ENCODE results near the gene FAM118A.
"Not testable (repeated sequence)": the region's sequence is repeated elsewhere in the genome, so short reads cannot be mapped to it uniquely, and the experiment has no call there.

Gene FAM118A

DNA sequence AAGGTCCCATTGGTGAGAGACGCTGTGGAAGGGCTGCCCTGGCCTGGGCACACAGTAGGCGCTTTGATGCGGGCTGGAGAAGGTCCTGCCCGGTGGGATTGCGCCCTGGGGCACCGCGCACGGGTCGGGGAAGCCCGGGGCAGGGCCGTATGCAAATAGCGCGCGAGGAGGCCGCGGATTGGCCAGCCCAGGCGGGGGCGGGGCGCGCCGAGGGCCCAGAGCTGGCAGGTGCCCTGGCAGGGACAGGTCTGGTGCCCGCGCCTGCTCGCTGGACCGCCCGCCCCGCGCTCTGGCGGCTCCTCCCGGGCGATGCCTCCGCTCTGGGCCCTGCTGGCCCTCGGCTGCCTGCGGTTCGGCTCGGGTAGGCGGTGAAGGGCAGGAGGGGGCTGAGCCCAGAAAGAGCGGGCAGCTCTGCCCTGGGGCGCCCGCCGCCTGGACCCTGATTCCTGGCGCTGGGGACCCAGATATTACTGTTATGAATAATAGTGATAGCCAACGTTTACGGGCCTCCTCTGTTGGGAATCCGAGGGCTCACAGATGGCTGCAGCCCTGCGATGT is 24.9 kb upstream of the FAM118A start, which contains the start of gene UPK3A:
UPK3A (plus strand) TSS at position 245 of the 558 bp plus-strand sequence; CDS start at position 310, 65 bp downstream.
- no peak for DNase-seq

DNA sequence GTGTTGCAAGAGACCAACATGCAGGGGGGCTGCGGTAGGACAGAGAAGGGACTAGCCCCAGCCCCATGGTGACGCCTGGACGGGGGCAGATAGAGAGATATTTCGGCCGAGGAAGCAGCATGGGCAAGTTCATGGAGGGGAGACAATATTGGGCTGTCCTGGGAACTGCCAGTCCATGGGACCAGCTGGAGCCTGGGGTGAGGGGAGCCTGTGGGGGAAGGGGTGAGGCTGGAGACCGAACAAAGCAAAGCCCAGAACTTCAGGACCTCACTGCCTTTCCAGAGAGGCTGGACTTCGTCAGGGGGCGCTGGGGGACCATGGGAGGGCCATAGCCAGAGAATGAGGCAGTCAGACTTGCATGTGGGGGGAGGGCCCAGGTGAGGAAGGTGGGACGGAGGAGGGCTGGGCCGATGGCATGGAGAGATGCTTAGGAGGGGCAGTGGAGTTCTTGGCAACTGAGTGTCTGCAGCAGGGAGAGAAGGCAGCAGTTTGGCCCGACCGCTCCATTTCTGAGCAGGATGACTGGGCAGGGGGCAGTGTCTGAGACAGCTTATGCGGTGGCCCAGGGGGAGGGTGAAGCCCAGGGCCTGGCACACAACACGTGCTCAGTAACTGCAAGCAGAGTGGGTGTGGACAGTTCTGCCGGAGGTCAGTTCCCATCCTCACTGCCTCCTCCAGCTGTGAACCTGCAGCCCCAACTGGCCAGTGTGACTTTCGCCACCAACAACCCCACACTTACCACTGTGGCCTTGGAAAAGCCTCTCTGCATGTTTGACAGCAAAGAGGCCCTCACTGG is 24.3 kb upstream of the FAM118A start:
- no peak for DNase-seq

DNA sequence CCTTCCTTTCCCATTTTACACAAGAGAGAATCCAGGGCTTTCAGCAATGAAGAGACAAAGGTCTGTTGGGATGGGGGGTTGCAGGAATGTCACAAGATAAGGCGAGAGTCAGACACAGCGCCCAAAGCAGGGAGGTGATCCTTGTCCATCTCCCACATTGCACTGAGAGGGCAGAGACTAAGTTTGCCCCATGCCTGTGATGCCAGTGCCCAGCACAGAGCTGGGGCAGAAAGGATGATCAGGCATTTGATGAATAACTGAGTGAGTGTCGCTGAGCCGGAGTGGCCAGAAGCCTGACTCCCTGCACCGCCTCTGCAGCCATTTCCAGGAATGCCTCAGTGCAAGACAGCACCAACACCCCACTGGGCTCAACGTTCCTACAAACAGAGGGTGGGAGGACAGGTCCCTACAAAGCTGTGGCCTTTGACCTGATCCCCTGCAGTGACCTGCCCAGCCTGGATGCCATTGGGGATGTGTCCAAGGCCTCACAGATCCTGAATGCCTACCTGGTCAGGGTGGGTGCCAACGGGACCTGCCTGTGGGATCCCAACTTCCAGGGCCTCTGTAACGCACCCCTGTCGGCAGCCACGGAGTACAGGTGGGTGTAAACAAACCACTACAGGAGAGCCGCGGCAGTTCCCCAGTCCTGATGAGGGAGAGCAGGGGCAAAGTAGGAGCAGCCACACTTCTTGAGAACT is 22.7 kb upstream of the FAM118A start:
- DNase-seq = no peak

DNA sequence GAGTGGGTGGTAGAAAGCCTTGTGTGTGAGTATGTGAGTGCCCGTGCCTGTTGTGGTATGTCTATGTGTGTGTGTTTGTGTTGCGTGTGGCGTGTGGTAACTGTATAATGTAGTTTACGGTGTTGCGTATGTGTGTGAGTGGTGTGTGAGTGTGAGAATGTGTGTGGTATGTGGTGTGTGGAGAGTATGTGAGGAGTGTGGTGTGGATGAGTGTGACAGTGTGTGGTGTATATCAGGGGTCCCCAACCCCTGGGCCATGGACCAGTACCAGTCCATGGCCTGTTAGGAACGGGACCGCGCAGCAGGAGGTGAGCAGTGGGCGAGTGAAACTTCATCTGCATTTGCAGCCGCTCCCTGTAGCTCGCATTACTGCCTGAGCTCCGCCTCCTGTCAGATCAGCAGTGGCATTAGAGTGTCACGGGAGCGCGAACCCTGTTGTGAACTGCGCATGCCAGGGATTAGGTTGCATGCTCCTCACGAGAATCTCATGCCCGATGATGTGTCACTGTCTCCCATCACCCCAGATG is 19.3 kb upstream of the FAM118A start:
- DNase-seq = no peak

DNA sequence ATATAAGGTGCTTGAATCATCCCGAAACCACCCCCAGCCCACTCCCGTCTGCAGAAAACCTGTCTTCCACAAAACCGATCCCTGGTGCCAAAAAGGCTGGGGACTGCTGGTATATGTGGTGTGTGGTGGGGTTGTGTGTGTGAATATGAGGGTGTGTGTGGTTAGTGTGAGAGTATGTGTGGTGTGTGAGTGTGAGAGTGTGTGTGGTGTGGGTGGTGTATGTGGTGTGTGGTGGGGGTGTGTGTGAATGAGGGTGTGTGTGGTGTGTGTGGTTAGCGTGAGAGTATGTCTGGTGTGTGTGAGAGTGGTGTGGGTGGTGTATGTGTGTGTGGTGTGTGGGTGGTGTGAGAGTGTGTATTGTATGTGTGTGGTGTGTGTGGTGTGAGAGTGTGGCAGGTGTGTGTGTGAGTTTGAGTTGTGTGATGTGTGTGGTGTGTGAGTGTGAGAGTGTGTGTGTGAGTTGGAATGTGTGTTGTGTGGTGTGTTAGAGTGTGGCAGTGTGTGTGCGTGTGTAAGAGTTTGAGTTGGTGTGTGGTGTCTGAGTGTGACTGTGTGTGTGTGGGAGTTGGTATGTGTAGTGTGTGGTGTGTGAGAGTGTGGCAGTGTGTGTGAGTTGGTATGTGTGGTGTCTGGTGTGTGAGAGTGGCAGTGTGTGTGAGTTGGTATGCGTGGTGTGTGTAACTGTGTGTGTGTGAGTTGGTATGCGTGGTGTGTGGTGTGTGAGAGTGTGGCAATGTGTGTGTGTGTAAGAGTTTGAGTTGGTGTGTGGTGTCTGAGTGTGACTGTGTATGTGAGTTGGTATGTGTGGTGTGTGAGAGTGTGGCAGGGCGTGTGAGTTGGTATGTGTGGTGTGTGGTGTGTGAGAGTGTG is 18.4 kb upstream of the FAM118A start:
- no peak for DNase-seq

DNA sequence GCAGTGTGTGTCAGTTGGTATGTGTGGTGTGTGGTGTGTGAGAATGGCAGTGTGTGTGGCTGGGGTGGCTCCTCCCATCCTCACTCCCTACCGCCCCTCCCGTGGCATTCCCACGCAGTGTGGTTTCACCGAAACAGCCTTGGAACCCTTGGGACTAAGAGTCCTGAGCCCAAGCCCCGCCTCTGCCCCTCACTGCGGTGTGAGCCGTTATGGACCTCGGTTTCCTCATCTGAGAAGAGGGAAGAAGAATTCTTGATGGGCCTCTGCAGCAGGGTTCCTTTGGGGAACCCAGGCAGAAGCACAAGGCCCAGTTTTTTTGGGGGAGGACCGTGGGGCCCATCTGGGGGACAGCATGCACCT is 17.8 kb upstream of the FAM118A start:
- no peak for DNase-seq

DNA sequence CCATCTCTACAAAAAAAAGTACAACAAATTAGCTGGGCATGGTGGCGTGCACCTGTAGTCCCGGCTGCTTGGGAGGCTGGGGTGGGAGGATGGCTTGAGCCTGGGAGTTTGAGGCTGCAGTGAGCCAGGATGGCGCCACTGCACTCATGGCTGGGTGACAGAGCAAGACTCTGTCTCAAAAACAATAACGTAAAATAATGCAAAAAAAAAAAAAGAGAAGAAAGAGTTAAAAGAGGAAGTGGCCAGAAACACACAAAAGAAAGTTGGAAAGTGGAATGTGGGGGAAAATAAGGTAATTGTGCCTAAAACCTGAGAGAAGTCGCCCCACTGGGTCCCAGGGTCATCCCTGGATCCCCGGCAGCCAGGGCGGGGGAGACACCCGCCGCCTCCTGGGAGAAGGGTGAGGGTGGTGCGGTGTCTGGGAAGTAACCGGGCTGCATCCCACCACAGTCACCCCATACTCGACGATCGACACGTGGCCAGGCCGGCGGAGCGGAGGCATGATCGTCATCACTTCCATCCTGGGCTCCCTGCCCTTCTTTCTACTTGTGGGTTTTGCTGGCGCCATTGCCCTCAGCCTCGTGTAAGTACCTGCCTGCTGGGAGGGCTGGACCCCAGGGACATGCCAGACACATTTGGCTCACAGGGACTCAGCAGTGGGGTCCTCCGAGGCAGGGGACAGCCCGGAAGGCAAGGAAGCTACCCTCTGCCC is 16.8 kb upstream of the FAM118A start:
- DNase-seq = no peak

DNA sequence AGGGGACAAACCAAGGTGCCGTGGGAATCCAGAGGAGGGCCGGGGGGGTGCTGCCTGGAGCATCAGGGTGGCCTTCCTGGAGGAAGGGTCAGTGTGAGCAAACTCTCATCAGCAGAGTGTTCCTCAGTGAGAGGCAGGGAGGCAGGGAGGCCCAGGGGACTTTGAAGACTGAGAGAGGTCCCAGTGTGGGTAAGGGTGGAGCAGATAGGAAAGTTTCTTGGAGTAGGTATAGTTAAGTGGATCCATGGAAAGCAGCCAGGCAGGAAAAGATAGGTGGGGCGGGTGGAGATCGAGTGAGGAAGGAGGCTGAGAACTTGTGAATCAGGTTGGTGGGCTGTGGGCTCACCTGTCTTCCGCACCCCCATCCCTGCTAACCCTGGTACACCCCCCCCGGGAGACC is 15.7 kb upstream of the FAM118A start:
- DNase-seq = no peak

DNA sequence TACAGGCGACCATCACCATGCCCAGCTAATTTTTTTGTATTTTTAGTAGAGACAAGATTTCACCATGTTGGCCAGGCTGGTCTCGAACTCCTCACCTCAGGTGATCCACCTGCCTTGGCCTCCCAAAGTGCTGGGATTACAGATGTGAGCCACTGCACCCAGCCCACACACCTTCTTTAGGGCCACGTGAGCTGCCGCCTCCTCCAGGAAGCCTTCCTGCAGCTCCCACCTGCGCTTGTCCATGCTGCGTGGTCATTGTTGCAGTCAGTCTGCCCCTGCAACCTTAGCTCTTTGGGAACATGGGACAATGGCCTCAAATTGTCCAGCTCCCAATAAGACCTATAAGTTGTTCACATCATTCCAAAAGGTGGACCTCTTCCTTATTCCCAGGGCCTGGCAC is 14.7 kb upstream of the FAM118A start:
- DNase-seq = not testable (repeated sequence)

DNA sequence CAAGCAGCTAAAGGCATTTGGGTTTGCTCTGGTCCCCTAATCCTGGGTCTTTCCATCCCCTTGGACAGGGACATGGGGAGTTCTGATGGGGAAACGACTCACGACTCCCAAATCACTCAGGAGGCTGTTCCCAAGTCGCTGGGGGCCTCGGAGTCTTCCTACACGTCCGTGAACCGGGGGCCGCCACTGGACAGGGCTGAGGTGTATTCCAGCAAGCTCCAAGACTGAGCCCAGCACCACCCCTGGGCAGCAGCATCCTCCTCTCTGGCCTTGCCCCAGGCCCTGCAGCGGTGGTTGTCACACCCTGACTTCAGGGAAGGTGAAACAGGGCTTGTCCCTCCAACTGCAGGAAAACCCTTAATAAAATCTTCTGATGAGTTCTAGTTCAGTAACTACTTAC is 14.2 kb upstream of the FAM118A start:
- no peak for DNase-seq

DNA sequence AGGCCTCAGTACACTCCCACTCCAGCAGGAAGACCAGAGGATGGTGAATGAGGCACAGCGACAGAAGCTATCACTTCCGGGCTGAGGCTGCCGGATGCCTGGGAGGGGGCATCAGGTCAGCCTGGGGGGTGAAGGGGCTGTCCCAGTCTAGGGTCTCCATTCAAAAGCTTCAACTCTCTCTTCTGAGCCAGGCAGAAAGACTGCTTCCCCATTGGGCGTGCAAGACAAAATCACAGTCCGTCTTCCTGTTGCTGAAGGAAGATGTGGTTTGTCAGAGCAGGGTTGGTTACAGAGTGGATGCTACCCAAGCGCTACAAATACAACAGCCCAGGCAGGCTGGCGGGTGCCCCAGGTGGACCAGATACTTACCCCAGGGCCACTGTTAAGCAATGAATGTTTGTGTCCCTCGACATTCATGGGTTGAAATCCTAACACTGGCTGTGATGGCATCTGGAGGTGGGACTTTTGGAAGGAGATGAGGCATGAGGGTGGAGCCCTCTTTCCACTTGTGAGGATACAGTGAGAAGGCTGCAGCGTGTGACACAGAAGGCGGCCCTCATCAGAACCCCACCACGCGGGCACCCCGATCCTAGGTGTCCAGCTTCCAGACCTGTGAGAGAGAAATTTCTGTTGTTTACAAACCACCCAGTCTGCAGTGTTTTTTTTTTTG is 13.0 kb upstream of the FAM118A start:
- no peak for DNase-seq

DNA sequence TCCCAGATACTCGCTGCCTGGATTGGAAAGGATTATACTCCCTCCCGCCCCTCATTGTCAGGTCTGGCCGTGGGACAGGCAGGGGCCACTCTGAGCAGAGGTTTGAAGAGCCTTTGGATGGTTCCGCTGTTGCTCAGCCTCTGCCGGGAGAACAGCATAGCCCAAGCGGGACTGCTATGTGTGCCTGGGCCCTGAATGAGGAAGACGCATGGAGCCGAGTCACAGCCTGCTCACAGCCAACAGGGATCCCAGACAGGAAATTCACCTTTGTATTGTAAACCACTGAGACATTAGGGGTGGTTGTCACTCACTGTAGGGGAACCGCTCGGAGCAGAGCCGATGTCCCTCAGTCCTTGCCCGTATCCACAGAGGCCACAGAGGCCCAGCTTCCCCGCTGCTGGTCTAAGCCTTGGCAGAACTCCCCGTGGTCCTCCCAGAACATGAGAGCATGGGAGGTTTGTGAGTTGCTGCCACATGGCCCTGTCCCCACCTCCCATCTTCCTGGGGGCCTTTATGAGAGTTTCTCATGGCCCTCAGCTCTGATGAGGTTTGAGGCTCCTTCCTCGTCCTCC is 10.7 kb upstream of the FAM118A start:
- DNase-seq = no peak

DNA sequence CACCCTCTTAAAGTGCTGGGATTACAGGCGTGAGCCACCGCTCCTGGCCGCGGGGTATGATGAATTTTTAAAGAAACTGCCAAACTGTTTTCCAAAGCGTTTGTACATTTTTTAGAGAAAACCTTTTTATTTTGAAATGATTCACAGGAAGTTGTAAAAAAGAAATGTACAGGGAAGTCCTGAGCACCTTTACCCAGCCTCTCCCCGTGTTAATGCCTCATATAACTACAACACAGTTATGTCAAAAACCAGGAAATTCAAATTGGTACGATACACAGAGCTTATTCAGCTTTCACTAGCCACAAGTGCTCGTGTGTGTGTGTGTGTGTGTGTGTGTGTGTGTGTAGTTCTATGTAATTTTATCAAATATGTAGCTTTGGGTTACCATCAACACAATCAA is 7.0 kb upstream of the FAM118A start:
- no peak for DNase-seq

DNA sequence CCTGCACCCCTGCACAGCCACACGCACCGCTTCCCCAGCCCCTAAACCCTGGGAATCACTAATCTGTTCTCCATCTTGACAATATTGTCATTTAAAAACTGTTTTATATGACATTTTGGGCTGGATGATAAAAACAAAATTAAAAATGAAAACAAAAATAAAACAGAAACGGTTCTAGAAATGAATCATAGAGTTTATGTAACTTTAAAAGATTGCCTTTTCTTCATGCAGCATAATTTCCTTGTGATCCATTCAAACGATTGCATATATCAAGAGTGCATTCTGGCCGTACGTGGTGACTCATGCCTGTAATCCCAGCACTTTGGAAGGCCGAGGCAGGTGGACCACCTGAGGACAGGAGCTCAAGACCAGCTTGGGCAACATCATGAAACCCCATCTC is 6.6 kb upstream of the FAM118A start:
- DNase-seq = no peak

DNA sequence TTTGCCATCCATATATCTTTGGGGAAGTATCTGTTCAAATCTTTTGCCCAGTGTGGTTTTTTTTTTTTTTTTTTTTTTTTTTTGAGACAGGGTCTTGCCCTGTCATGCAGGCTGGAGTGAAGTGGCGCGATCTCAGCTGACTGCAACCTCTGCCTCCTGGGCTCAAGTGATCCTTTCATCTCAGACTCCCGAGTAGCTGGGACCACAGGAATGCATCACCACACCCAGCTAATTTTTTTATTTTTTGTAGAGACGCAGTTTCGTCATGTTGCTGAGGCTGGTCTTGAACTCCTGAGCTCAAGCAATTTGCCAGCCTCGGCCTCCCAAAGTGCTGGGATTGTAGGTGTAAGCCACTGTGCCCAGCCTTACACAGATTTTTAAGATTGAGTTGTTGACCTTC is 4.8 kb upstream of the FAM118A start:
- no peak for DNase-seq

DNA sequence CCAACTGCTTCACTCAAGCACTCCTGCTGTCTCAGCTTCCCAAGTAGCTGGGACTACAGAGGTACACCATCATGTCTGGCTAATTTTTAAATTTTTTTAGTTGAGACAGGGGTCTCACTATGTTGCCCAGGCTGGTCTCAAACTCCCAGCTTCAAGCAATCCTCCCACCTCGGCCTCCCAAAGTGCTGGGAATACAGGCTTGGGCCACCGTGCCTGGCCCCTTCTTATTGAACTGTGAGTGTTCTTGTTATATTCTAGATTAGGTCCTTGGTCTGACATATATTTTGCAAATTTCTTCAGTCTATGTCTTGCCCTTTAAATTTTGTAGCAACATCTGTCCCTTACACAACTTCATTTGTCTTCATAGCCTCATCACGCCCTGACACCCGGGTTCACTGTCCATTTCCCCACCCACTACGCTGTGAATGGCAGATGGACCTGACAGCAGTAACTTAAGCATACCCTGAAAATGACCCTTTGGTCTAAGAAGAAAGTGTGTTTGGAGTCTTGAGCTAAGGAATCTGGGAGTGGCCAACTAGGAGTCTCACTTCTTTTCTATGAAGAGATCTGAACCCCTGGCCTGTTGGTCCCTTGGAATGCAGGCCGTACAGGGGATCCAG is 4.2 kb upstream of the FAM118A start:
- no peak for DNase-seq

DNA sequence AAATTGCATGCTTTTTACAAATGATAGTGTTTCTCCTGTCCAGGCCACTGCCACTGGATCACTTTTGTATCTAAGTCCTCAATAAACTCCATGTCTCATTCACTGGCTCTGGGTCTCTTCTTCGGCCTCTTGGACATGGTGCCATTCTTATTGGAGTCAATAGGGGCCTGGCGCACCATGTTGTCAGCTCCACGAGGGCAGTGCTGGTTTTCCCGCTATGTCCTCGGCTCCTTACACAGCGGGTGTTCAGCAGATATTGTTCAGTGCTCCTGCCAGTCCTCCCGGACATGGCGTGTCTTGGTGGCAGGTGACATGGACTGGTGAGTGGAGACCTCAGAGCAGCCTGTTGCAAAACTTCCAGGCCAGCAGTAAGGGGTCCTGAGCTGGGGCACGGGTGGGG is 3.6 kb upstream of the FAM118A start:
- DNase-seq = no peak

DNA sequence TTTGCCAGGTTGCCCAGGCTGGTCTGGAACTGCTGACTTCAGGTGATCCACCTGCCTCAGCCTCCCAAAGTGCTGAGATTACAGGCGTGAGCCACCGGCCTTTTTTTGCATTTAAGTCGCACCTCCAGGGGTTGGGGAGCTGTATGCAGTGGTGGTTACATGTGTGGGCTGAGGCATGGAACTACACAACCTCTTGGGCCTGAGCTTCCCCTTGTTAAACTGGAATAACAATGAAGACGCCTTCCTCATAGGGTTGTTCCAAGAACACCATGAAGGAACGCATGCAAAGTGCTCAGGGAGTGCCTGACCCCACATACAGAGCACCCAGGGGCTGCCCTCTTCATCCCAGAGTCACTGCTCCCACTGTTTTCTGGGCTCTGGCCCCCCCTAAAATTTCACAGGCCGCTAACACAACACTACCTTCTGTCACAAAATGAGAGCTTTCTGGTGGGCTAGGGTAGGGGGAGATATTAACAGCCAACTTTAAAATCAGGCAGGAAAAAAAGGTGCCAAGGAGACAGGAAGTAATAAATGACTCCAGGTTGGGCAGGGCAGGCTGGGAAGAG is 1.3 kb upstream of the FAM118A start:
- DNase-seq = no peak

DNA sequence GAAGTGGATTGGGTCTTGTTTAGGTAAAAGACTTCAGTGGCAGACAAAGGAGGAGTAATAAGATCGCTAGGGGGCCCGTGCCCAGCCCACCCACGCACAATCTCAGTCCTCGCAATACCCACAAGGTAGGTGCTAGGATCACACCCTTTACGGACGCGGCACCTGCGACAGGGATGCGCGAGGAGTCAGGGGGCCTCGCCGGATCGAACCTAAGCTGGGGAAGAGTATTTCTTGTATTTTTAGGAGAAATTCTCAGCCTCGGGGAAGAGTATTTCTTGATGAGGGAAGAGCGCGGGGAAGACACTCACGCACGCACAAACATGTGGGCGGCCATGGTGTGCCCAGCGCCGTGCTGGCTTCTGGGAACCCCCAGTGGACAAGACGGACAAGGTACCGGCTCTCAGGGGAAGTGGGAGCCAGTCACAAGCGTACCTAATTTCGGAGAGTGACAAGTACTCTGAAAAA is 745 bp upstream of the FAM118A start:
- no peak for DNase-seq

DNA sequence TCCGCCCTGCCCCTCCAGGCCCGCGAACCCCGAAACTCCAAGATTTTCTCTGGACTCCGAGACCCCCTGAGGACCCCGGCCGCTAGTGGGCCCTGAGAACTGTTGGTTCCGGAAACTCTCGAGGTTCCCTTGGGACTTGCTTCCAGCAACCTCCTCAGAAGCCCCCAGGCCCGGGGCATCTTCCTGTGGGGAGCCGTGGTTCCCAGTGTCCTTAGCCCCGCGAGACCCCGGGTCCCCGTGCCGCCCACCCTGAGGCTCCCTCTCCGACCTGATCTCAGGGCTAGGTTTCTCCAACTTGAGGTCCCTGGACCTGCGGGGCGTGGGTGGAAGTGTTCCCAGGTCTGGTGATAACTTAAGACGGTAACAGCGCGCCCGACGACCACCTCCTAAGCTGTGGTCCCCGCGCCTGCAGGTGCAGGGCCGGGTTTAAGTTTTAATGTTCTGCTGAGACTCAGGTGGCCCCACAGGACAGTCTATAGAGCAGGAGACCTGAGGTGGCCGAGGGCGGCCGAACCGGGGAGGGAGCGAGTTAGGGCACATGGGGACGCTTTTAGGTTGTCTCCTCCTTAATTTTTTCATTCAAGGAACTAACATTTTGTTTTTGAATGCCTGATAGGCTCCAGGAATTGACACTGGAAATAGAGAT is 720 bp downstream of the FAM118A start:
- no peak for DNase-seq
